Measurements from ENCODE around the gene SLC9A4.

The SLC9A4 gene

GRCh38 chr2:102453501-102453900, 19.5 kb upstream of the SLC9A4 start:
- DNase-seq = no peak

DNA sequence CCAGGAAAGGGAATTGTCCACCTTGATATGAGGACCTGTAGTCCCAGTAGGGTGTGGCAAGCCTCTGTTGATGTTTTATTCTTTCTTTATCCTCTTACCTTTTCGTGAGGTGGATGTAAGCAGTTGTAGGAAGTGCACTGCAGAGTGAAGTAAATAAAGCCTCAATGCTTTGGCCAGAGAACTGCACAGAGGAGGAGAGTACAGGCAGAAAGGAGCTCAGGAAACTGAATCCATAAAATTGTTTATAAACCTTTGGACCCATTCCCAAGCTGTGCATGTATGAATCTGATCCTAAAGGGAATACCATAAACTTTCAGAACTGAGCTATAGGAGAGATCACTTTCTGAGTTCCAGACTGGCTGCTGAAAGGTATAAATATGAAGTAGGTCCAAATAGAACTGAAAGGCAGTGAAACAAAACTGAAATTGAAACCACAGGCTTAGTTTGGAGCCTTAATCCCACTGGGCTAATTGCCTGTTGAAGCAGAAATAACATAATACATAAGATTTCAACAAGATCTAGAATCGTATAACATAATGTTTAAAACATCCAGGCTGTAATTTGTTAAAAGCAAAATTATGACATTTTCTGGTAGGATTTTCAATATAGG, 17.9 kb upstream of the SLC9A4 start:
- no peak for DNase-seq

DNA sequence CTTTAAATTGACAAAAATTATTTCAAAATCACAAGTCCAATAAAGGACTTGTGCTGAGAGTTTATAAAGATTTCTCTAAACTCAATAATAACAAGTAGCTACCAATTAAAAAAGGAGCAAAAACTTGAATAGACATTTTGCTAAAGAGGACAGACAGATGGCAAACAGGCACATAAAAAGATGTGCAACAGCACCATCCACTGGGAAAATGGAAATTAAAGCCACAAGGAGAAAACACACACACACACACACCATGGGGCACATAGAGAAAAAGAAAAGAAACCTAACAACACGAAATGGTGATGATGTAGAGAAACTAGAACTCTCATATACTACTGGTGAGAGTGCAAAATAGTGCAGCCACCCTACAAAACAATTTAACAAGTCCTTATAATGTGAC, 12.6 kb upstream of the SLC9A4 start:
- DNase-seq = no peak

- DNase-seq = no peak
Observed at GRCh38 chr2:102461188-102461587, 11.8 kb upstream of the SLC9A4 start.

- no peak for DNase-seq
Observed at GRCh38 chr2:102463160-102463559, 9.9 kb upstream of the SLC9A4 start.

DNA sequence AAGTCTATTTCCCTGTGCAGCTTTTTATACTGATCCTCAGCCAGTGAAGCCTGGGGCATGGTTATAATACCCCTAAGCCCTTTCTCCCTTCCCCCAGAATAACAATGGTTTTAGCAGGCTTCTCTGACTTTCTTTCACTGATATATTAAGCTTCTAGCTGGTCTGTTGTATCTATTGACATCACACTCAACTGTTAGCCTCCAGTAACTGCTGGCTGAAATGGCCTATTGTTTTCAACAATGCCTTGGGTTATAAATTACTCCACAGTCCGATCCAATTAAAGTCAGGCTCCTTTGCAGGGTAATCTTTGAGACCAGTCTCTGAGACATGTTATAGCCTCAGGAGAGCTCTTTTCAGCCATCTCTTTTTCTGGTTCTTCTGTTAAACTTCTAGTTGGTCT, 2.9 kb upstream of the SLC9A4 start:
- no peak for DNase-seq

- no peak for DNase-seq
Observed at GRCh38 chr2:102473631-102474030, 605 bp downstream of the SLC9A4 start.

DNA sequence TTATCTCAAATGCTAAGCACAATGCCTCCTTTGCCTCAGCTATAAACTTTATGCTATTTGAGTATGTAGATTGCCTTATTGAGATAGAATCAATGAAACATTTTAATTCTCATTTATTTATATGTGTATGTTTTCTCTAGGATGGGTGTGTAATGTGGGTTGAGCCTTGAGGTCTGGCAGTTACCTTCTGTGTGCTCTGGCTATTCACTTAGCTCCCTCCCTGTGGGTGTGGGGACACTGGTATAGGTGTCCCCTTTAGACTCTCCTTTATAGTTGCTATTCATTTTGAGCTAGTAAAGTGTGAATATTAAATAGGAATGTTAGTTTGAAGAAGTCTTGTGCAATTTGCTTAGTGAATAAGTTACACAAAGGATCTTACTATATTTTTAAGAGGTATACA, 1.8 kb downstream of the SLC9A4 start:
- DNase-seq = no peak

- DNase-seq = no peak
Observed at GRCh38 chr2:102478686-102479470, 5.9 kb downstream of the SLC9A4 start.

GRCh38 chr2:102480285-102481195, 7.5 kb downstream of the SLC9A4 start:
- DNase-seq = no peak

DNA sequence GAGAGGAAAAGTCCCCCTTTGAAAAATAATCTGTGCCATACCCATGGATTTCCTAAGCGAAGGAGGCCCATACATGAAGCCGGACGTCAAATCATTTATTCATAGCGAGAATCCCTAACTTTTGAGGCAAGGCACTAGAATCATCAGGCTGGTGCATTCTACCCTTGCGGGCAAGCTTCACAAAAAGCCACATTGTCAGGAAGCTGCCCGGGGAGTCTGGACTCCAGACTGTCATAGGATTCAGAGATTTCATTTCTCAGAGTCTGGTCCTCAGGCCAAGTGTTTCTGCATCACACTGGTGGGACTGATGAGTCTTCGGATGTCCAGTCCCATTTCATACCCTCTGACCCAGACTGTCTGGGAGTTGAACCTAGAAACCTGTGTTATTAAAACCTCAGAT, 8.9 kb downstream of the SLC9A4 start:
- no peak for DNase-seq

GRCh38 chr2:102483086-102483485, 10.1 kb downstream of the SLC9A4 start:
- no peak for DNase-seq

DNA sequence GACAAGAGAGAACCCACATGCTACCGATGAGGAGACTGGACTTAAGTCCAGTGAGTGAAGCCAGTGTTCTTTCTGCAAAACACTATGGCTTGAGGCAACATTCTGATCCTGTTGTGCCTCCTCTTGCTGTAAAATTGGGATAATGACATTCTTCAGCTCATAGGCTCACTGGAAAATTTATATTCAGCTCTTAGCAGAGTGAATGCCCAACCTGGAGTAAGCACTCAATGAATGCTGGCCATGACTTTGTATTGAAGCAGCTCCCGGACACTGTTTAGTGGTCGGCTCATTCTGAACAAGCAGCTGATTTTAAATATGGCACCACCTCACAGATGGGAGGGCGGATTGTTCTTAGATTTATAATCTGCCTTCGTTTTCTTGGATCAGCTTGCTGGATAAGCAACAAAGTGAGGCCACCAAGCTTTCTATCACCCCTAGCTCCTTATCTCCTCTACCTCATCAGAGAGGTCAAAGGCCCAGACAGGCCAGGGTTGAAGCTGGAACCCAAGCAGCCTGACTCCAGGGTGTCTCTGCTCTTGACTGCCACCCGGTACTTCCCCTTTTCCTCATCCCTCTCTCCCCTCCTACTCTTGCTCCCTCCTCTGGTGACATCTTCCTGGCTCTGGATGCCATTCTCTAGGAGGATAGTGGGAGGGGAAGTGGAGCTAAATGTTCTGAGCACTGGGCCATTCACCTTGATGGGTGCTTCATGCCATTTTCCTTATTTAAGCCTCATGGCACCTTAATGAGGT, 11.5 kb downstream of the SLC9A4 start:
- no peak for DNase-seq

GRCh38 chr2:102485147-102485785, 12.2 kb downstream of the SLC9A4 start:
- DNase-seq = no peak

GRCh38 chr2:102486941-102487702, 14.1 kb downstream of the SLC9A4 start:
- DNase-seq = no peak

GRCh38 chr2:102487761-102488462, 14.9 kb downstream of the SLC9A4 start:
- DNase-seq = no peak

DNA sequence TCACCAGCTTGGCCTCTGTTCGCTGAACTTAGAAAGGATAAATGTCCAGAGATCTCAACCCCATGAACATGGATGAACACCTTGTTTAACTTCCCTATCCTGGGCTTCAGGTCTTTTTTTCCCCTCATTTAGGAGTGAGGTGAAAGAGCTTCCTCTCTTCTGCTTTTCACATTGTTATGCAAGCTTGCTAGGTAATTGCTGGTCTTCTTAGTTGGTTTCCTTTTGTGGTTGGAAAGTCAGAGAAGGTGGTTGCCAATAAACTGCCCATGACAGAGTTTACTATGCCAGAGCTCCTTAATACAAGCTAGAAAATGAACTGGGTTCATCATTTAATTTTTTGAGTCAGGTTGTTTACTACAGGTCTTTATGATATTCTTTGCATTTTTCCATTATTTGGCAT, 16.6 kb downstream of the SLC9A4 start:
- DNase-seq = no peak

DNA sequence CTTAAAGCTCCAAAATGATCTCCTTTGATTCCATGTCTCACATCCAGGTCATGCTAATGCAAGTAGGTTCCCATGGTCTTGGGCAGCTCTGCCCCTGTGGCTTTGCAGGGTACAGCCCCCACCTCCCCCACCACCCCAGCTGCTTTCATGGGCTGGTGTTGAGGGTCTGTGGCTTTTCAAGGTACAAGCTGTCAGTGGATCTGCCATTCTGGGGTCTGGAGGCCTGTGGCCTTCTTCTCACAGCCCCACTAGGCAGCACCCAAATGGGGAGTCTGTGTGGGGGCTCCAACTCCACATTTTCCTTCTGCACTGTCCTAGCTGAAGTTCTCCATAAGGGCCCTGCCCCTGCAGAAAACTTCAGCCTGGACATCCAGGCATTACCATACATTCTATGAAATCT, 19.0 kb downstream of the SLC9A4 start:
- DNase-seq = no peak

DNA sequence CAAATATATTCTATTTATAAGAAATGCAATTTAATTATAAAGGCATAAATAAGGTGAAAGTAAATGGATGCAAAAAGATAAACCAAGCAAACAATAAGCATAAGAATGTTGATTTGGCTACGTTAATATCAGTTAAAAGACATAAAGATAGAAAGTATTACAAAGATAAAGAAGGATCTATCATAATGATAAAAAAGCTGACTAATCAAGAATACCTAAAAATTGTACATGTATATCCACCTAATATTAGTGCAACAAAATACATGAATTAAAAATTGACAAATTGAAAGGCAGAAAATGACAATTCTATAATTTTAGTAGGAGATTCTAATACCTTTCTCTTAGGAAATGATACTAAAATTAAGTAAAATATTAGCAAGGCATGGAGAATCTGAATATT, 21.5 kb downstream of the SLC9A4 start:
- no peak for DNase-seq

- DNase-seq = no peak
Observed at GRCh38 chr2:102498414-102498813, 25.4 kb downstream of the SLC9A4 start.

DNA sequence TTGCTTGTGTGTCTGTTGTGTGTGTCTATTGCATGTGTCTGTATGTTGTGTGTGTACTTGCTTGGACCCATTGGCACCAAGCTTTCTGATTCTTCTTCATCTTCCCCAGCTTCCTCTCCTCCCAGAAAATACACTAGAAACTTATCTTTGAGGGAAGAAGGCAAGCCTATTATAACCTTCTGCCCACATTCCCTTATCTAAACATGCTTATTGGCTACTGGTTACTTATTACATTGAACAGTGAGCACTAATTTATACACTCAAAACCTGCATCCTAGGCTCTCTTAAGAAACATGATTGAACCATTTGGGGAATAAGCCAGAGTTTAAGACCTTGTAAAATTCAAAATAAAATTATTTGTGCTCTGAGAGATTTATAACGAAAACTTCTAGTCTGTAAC, 26.5 kb downstream of the SLC9A4 start:
- no peak for DNase-seq
